Dermis microvascular lymphatic vessel endothelial cell (primary cell): Measurements from ENCODE around the gene SYNPO2L. TPM values are rescaled to one million over a fixed set of nuclear protein-coding genes. Genes with fewer than 3 reads are reported as not detected.

Experiments
- DNase-seq, 2 donors: peaks; one replicate each; pipeline versions ENCODE4 v3.0.0 to v3.0.0-alpha.2; 2010; ENCODE audit warnings: low read depth in 2 of 2
- total RNA-seq: library from RNA; depleted of rRNA; stranded (reverse); fragments of >200 nt; gene quantifications from 2 replicates; pipeline ENCODE4 v1.2.1, GENCODE V29; 2014

The SYNPO2L gene
- total RNA-seq, 1 donor from 2014 or later = not detected

- no peak for DNase-seq
These were observed 5.8 kb downstream of the SYNPO2L start for GRCh38 chr10:73649876-73650536.

GRCh38 chr10:73648975-73649829, 6.6 kb downstream of the SYNPO2L start:
- no peak for DNase-seq

- no peak for DNase-seq
These were observed 7.8 kb downstream of the SYNPO2L start for GRCh38 chr10:73647875-73648651.

- peak in 1 of 2 donors; percentile 33 for DNase-seq
These were observed 8.5 kb downstream of the SYNPO2L start for GRCh38 chr10:73647211-73647874.

- DNase-seq = no peak
These were observed 9.2 kb downstream of the SYNPO2L start for GRCh38 chr10:73646598-73647041.

- DNase-seq = no peak
These were observed 10.6 kb downstream of the SYNPO2L start for GRCh38 chr10:73645251-73645650.

GRCh38 chr10:73644767-73645166, 11.1 kb downstream of the SYNPO2L start:
- DNase-seq = no peak

- DNase-seq = peak; percentile 33 to 71
These were observed 11.7 kb downstream of the SYNPO2L start for GRCh38 chr10:73644015-73644743.

GRCh38 chr10:73643362-73643761, 12.5 kb downstream of the SYNPO2L start:
- DNase-seq = no peak

- DNase-seq = no peak
These were observed 14.3 kb downstream of the SYNPO2L start, which contains the start of gene MYOZ1 for GRCh38 chr10:73641328-73642060. TSS of gene MYOZ1 (minus strand) at chr10:73641474. CDS start at chr10:73640017, 1,457 bp downstream.

- DNase-seq = no peak
These were observed 16.5 kb downstream of the SYNPO2L start for GRCh38 chr10:73639286-73639685.

- DNase-seq = no peak
These were observed 20.0 kb downstream of the SYNPO2L start for GRCh38 chr10:73635781-73636180.

GRCh38 chr10:73634421-73634820, 21.4 kb downstream of the SYNPO2L start:
- no peak for DNase-seq

- no peak for DNase-seq
These were observed 26.7 kb downstream of the SYNPO2L start for GRCh38 chr10:73629165-73629564.

GRCh38 chr10:73628405-73628804, 27.4 kb downstream of the SYNPO2L start:
- DNase-seq = no peak

- DNase-seq = no peak
These were observed 28.5 kb downstream of the SYNPO2L start for GRCh38 chr10:73627300-73627699.

- DNase-seq = peak; percentile 96 to 97
These were observed 29.7 kb downstream of the SYNPO2L start for GRCh38 chr10:73625884-73626752.

GRCh38 chr10:73625004-73625883, 30.6 kb downstream of the SYNPO2L start:
- peak in 1 of 2 donors; percentile 31 for DNase-seq
